MM.1S (cell line): Measurements from ENCODE around the gene IQSEC1.

Experiments
- DNase-seq: peaks from one replicate; pipeline ENCODE4 v3.0.0-alpha.2; 2015
- H2AFZ ChIP-seq: fragments of 300-600 bp; sonication (generic); 2 replicates; pipeline ENCODE4 v1.6.0; 2016; ENCODE audit warnings: antibody characterized with exemption, low read length
- H3F3A ChIP-seq: fragments of 300-600 bp; sonication (generic); 2 replicates; pipeline ENCODE4 v1.6.1; 2016; ENCODE audit warnings: mild to moderate bottlenecking, antibody characterized with exemption, low read length, moderate library complexity, mixed read lengths; ENCODE audit not compliant: insufficient read depth
- H3K27ac ChIP-seq: fragments of 300-600 bp; sonication (generic); 2 replicates; pipeline ENCODE4 v1.5.1; 2016; ENCODE audit warnings: mild to moderate bottlenecking, low read length
- H3K27me3 ChIP-seq: fragments of 300-600 bp; sonication (generic); replicated peaks from 2 replicates; pipeline ENCODE4 v1.6.0; 2016; ENCODE audit warnings: low read length; ENCODE audit not compliant: insufficient read depth
- H3K36me3 ChIP-seq: fragments of 300-600 bp; sonication (generic); replicated peaks from 2 replicates; pipeline ENCODE4 v1.6.1; 2016; ENCODE audit warnings: mild to moderate bottlenecking, low read length, mixed read lengths; ENCODE audit not compliant: insufficient read depth
- H3K4me1 ChIP-seq: fragments of 300-600 bp; sonication (generic); 2 replicates; pipeline ENCODE4 v1.6.1; 2016; ENCODE audit warnings: low read length, mixed read lengths
- H3K4me2 ChIP-seq: fragments of 300-600 bp; sonication (generic); 2 replicates; pipeline ENCODE4 v1.6.0; 2016; ENCODE audit warnings: low read depth, low read length
- H3K4me3 ChIP-seq: fragments of 300-600 bp; sonication (generic); 2 replicates; pipeline ENCODE4 v1.5.1; 2016; ENCODE audit warnings: low read length, mixed read lengths
- H3K79me2 ChIP-seq: fragments of 300-600 bp; sonication (generic); 2 replicates; pipeline ENCODE4 v1.6.1; 2016; ENCODE audit warnings: mixed run types, low read length, mixed read lengths
- H3K9ac ChIP-seq: fragments of 300-600 bp; sonication (generic); 2 replicates; pipeline ENCODE4 v1.6.1; 2016; ENCODE audit warnings: low read length, mixed read lengths
- H3K9me2 ChIP-seq: fragments of 300-600 bp; sonication (generic); replicated peaks from 2 replicates; pipeline ENCODE4 v1.6.1; 2016; ENCODE audit warnings: mild to moderate bottlenecking, low read length, mixed read lengths; ENCODE audit not compliant: insufficient read depth
- H3K9me3 ChIP-seq: fragments of 300-600 bp; sonication (generic); replicated peaks from 2 replicates; pipeline ENCODE4 v1.6.1; 2016; ENCODE audit warnings: mild to moderate bottlenecking, low read length, mixed read lengths; ENCODE audit not compliant: insufficient read depth
- H4K20me1 ChIP-seq: fragments of 300-600 bp; sonication (generic); 2 replicates; pipeline ENCODE4 v1.6.1; 2016; ENCODE audit warnings: mild to moderate bottlenecking, low read length, moderate library complexity, mixed read lengths; ENCODE audit not compliant: insufficient read depth
- CTCF ChIP-seq: fragments of 300-600 bp; sonication (generic); IDR thresholded peaks from 2 replicates; pipeline ENCODE4 v1.5.1; 2016; ENCODE audit warnings: antibody characterized with exemption, low read length, mixed read lengths
- EZH2 ChIP-seq: fragments of 300-600 bp; sonication (generic); optimal IDR thresholded peaks from 2 replicates; pipeline ENCODE3; 2017; ENCODE audit warnings: low read depth, mild to moderate bottlenecking, antibody characterized with exemption, low read length, mixed read lengths
- EZH2phosphoT487 ChIP-seq: fragments of 300-600 bp; sonication (generic); IDR thresholded peaks from 2 replicates; pipeline ENCODE4 v1.6.1; 2018; ENCODE audit warnings: antibody characterized with exemption, low read length

IQSEC1 gene

GRCh38 chr3:12886736-12887135 lies 186.5 kb downstream of the IQSEC1 start:
- Histone ChIP-seq H3K79me2 (no peaks in the 10 kb centered on the region), H2AFZ (no peak overlapping the region), H3K4me1 (peaks cover 9% of the 10 kb centered on the region; the same call in 1 of the 2 replicates), H3K4me3 (no peak overlapping the region), H3K9me3 (no peaks in the 10 kb centered on the region), H3K4me2 (peak overlapping the region; percentile 38), H3K9ac (no peak overlapping the region), H3K36me3 (no peaks in the 10 kb centered on the region), H3K27ac (no peak overlapping the region), H3K27me3 (peaks cover 97% of the 10 kb centered on the region), H3F3A (no peaks in the 10 kb centered on the region), H4K20me1 (0 out of 2 replicates have a peak, but pooled peaks cover 7% of the 10 kb centered on the region), H3K9me2 (no peaks in the 10 kb centered on the region)
- DNase-seq = no peak
- TF ChIP-seq EZH2 (no peak), EZH2phosphoT487 (no peak), CTCF (no peak)

GRCh38 chr3:12886106-12886679 lies 187.0 kb downstream of the IQSEC1 start:
- DNase-seq = peak; percentile 67
- Histone ChIP-seq H3K27ac (no peak overlapping the region), H3F3A (no peaks in the 10 kb centered on the region), H3K4me2 (peak overlapping the region; percentile 38), H3K79me2 (no peaks in the 10 kb centered on the region), H3K9me3 (no peaks in the 10 kb centered on the region), H2AFZ (no peak overlapping the region), H3K4me1 (peaks cover 9% of the 10 kb centered on the region; the same call in 1 of the 2 replicates), H3K9ac (no peak overlapping the region), H3K36me3 (no peaks in the 10 kb centered on the region), H3K4me3 (no peak overlapping the region), H3K9me2 (no peaks in the 10 kb centered on the region), H4K20me1 (0 out of 2 replicates have a peak, but pooled peaks cover 7% of the 10 kb centered on the region), H3K27me3 (peaks cover 97% of the 10 kb centered on the region)
- TF ChIP-seq EZH2phosphoT487 (no peak), EZH2 (no peak), CTCF (no peak)

- no peaks in the 10 kb centered on the region for H3K9me2 ChIP-seq
- H3K9ac ChIP-seq = no peak overlapping the region
- H4K20me1 ChIP-seq = 0 out of 2 replicates have a peak, but pooled peaks cover 7% of the 10 kb centered on the region
- TF ChIP-seq EZH2phosphoT487 (no peak), CTCF (no peak), EZH2 (no peak)
- no peaks in the 10 kb centered on the region for H3K79me2 ChIP-seq
- H3K27ac ChIP-seq = no peak overlapping the region
- no peaks in the 10 kb centered on the region for H3K36me3 ChIP-seq
- H3K4me3 ChIP-seq = no peak overlapping the region
- H3K4me1 ChIP-seq = peaks cover 9% of the 10 kb centered on the region; the same call in 1 of the 2 replicates
- no peaks in the 10 kb centered on the region for H3K9me3 ChIP-seq
- H3K4me2 ChIP-seq = no peak overlapping the region
- H3K27me3 ChIP-seq = peaks cover 97% of the 10 kb centered on the region
- no peak for DNase-seq
- H3F3A ChIP-seq = no peaks in the 10 kb centered on the region
- no peak overlapping the region for H2AFZ ChIP-seq
These were observed 187.7 kb downstream of the IQSEC1 start for GRCh38 chr3:12885583-12885930.
